PFSK-1 (cell line): ENCODE measurements around the gene EXOC6.

Experiments
- FOXP2 ChIP-seq: optimal IDR thresholded peaks from 2 replicates; pipeline ENCODE3; 2011; ENCODE audit warnings: borderline replicate concordance, control low read depth, inconsistent platforms; ENCODE audit not compliant: insufficient read depth; ENCODE audit errors: extremely low read length, extremely low read depth
- POLR2AphosphoS5 ChIP-seq: IDR thresholded peaks from 2 replicates; pipeline ENCODE4 v1.6.1; 2012; ENCODE audit warnings: low read depth, mild to moderate bottlenecking, control low read depth, low read length, moderate library complexity
- REST ChIP-seq, 2 experiments: IDR thresholded peaks; 2 replicates each; pipeline versions ENCODE4 v1.6.1 to v1.8.0; 2011 to 2012; ENCODE audit warnings: low read depth in 2 of 2, low read length in 2 of 2, control low read depth in 1 of 2, inconsistent platforms in 1 of 2, mild to moderate bottlenecking in 1 of 2, moderate library complexity in 1 of 2; ENCODE audit not compliant: insufficient read depth in 1 of 2
- SIN3A ChIP-seq: IDR thresholded peaks from 2 replicates; pipeline ENCODE4 v1.6.1; 2012; ENCODE audit warnings: mild to moderate bottlenecking, low read length, moderate library complexity, borderline replicate concordance; ENCODE audit not compliant: insufficient read depth
- TAF1 ChIP-seq: IDR thresholded peaks from 2 replicates; pipeline ENCODE4 v1.6.1; 2012; ENCODE audit warnings: low read length, control low read depth, borderline replicate concordance; ENCODE audit not compliant: insufficient read depth

The EXOC6 gene

GRCh38 chr10:92851003-92851402 is 2.7 kb downstream of the EXOC6 start:
- TF ChIP-seq SIN3A = no peak
- no peak for TF ChIP-seq REST (IDR thresholded peaks at IDR 0.05; ENCODE audit: insufficient read depth in 1 of 2, low read depth in 2 of 2, low read length in 2 of 2)

- TF ChIP-seq POLR2AphosphoS5 (no peak), REST (IDR thresholded peaks at IDR 0.05; ENCODE audit: insufficient read depth in 1 of 2, low read depth in 2 of 2, low read length in 2 of 2) (no peak), SIN3A (no peak), TAF1 (no peak), FOXP2 (no peak)
Observed at GRCh38 chr10:92855560-92855959, 7.2 kb downstream of the EXOC6 start.

- TF ChIP-seq POLR2AphosphoS5 = no peak
- no peak for TF ChIP-seq TAF1
- no peak for TF ChIP-seq FOXP2
- no peak for TF ChIP-seq REST (IDR thresholded peaks at IDR 0.05; ENCODE audit: insufficient read depth in 1 of 2, low read depth in 2 of 2, low read length in 2 of 2)
- no peak for TF ChIP-seq SIN3A
Observed at GRCh38 chr10:92857904-92858514, 9.7 kb downstream of the EXOC6 start.

GRCh38 chr10:92867235-92867634 is 18.9 kb downstream of the EXOC6 start:
- no peak for TF ChIP-seq FOXP2
- TF ChIP-seq POLR2AphosphoS5 = no peak
- no peak for TF ChIP-seq TAF1
- no peak for TF ChIP-seq REST (IDR thresholded peaks at IDR 0.05; ENCODE audit: insufficient read depth in 1 of 2, low read depth in 2 of 2, low read length in 2 of 2)
- TF ChIP-seq SIN3A = no peak

GRCh38 chr10:92868036-92868435 is 19.7 kb downstream of the EXOC6 start:
- no peak for TF ChIP-seq FOXP2
- TF ChIP-seq SIN3A = no peak
- TF ChIP-seq REST (IDR thresholded peaks at IDR 0.05; ENCODE audit: insufficient read depth in 1 of 2, low read depth in 2 of 2, low read length in 2 of 2) = no peak
- TF ChIP-seq POLR2AphosphoS5 = no peak
- no peak for TF ChIP-seq TAF1
